CD4-positive, alpha-beta T cell treated with Interferon gamma for 1 hour (primary cell): ENCODE results near the gene SNAPC2.
"Not testable (repeated sequence)": the region's sequence is repeated elsewhere in the genome, so short reads cannot be mapped to it uniquely, and the experiment has no call there.

Source experiments
- DNase-seq: peaks from one replicate; pipeline ENCODE4 v3.0.0-alpha.2; 2020

SNAPC2 gene

GRCh38 chr19:7888826-7889217, 31.3 kb upstream of the SNAPC2 start:
- DNase-seq: no peak

- DNase-seq: not testable (repeated sequence)
Measured at GRCh38 chr19:7893362-7894101, 26.6 kb upstream of the SNAPC2 start.

- DNase-seq: no peak
Measured at GRCh38 chr19:7894612-7895309, 25.4 kb upstream of the SNAPC2 start.

- no peak for DNase-seq
Measured at GRCh38 chr19:7895565-7895964, 24.6 kb upstream of the SNAPC2 start.

GRCh38 chr19:7897292-7897691, 22.8 kb upstream of the SNAPC2 start:
- no peak for DNase-seq

- DNase-seq: no peak
Measured at GRCh38 chr19:7898967-7899366, 21.2 kb upstream of the SNAPC2 start.

GRCh38 chr19:7899751-7900378, 20.3 kb upstream of the SNAPC2 start:
- no peak for DNase-seq

- no peak for DNase-seq
Measured at GRCh38 chr19:7900401-7900870, 19.7 kb upstream of the SNAPC2 start.

GRCh38 chr19:7900931-7901330, 19.2 kb upstream of the SNAPC2 start:
- no peak for DNase-seq

GRCh38 chr19:7901337-7901736, 18.8 kb upstream of the SNAPC2 start:
- no peak for DNase-seq

GRCh38 chr19:7902796-7903243, 17.3 kb upstream of the SNAPC2 start:
- no peak for DNase-seq

GRCh38 chr19:7903244-7904073, 16.7 kb upstream of the SNAPC2 start, which contains the start of gene MAP2K7:
Gene MAP2K7, plus strand, starts transcription at chr19:7903877. Its CDS starts 68 bp downstream, at chr19:7903945.
- DNase-seq: peak; percentile 99

- DNase-seq: peak; percentile 92
Measured at GRCh38 chr19:7904074-7905020, 15.8 kb upstream of the SNAPC2 start.

- DNase-seq: no peak
Measured at GRCh38 chr19:7905268-7905667, 14.9 kb upstream of the SNAPC2 start.

GRCh38 chr19:7905859-7906258, 14.3 kb upstream of the SNAPC2 start:
- no peak for DNase-seq

- no peak for DNase-seq
Measured at GRCh38 chr19:7907122-7907521, 13.0 kb upstream of the SNAPC2 start.

GRCh38 chr19:7907544-7907943, 12.6 kb upstream of the SNAPC2 start:
- DNase-seq: no peak

GRCh38 chr19:7908078-7908699, 11.9 kb upstream of the SNAPC2 start:
- no peak for DNase-seq

GRCh38 chr19:7908742-7909461, 11.2 kb upstream of the SNAPC2 start:
- no peak for DNase-seq

- no peak for DNase-seq
Measured at GRCh38 chr19:7909471-7910067, 10.6 kb upstream of the SNAPC2 start.
